ENCODE data around the gene ALG10B. TPM values are rescaled to one million over a fixed set of nuclear protein-coding genes. Genes with fewer than 3 reads are reported as not detected.

Gene ALG10B
- total RNA-seq, 6 experiments from 2014 or later: 1.8 to 5.3 (median 4.2) TPM

DNA sequence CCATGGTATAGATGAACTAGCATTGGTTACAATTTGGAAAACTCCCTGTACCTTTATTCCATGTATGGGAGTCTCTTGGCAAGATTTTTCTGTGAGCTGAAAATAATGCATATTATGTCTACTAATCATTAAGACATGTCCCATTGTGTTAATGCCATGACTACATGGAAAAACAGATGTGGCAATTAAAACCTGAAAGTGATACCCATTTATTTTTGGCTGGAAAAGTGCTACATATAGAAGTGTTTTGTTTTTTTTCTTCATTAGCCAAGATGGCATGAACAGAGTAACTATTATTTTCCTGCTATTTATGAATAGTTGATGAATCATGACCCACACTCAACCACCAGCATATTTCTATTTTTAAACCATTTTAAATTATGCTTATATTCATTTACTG, 58.2 kb downstream of the ALG10B start:
- no peak for TF ChIP-seq POLR2A (IDR thresholded peaks at IDR 0.05)
- TF ChIP-seq, protein P1, sequence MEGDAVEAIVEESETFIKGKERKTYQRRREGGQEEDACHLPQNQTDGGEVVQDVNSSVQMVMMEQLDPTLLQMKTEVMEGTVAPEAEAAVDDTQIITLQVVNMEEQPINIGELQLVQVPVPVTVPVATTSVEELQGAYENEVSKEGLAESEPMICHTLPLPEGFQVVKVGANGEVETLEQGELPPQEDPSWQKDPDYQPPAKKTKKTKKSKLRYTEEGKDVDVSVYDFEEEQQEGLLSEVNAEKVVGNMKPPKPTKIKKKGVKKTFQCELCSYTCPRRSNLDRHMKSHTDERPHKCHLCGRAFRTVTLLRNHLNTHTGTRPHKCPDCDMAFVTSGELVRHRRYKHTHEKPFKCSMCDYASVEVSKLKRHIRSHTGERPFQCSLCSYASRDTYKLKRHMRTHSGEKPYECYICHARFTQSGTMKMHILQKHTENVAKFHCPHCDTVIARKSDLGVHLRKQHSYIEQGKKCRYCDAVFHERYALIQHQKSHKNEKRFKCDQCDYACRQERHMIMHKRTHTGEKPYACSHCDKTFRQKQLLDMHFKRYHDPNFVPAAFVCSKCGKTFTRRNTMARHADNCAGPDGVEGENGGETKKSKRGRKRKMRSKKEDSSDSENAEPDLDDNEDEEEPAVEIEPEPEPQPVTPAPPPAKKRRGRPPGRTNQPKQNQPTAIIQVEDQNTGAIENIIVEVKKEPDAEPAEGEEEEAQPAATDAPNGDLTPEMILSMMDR (IDR thresholded peaks at IDR 0.05): no peak
- Histone ChIP-seq H3K27ac (no peak overlapping the region), H3K27me3 (no peaks in the 10 kb centered on the region), H3K4me1 (no peaks in the 10 kb centered on the region), H3K9me3 (no peaks in the 10 kb centered on the region), H3K4me3 (no peak overlapping the region), H3K36me3 (no peaks in the 10 kb centered on the region)
- DNase-seq (no peak), ATAC-seq (no peak)
- intact Hi-C loops (cut with DNase I): no loop called here

Small RNA genes within 50 kb of the gene (small RNA-seq; reads per million reads assigned to genes)
- 0 reads per million in 2 experiments for gene RF00019
